HG03196 (cell line): ENCODE results near the gene SMCP.

ENCODE experiments used
- ATAC-seq: cut with Tn5 transposase; IDR thresholded peaks from one replicate; pipeline ENCODE4 v1.9.1; 2021; ENCODE audit not compliant: unreplicated experiment

The SMCP gene, protein sequence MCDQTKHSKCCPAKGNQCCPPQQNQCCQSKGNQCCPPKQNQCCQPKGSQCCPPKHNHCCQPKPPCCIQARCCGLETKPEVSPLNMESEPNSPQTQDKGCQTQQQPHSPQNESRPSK

DNA sequence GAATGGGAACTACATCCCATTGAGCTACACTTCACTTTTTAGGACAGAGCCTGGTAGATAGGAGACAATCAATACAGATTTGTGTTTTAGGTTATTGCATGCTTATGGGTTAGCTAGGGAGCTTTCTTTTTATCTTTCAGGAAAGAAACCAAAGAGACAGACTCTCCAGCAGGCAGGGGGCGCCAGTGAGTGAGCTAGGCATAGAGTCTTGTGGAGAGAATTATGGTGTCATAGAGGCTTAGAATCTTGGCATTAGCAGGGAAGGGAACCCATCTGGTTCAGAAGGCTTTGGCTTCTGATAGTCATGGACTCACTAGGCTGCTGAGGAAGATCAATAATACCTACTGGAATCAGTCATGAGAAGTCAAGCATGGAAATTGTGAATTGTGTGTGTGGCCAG lies at the start of gene SMCP:
Gene SMCP (plus strand): TSS at position 281 of the 400 bp plus-strand sequence. CDS start 6,101 bp downstream, outside the sequence.
- ATAC-seq: no peak

- no peak for ATAC-seq
Observed at GRCh38 chr1:152836870-152837269, 41.3 kb upstream of the SMCP start.

DNA sequence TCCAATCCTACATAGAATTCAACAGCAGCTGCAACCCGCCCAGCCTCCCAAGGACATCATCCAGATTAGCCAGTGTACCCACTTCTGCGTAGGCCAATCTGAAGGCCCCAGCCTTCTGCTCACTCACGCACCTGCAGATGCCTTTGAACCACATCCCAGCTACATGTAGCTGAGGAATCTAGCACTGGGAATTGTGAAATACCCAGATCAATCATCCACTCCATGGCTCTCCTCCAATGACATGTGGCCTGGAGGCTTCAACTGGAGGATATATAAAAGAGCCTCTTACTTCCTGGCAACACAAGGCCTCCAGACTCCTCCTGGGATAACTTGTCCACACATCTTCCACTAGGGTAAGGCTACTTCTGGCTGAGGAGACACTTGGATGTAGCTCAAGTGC lies 35.6 kb upstream of the SMCP start, which contains the start of gene LCE6A:
Gene LCE6A (plus strand): TSS at position 301 of the 400 bp plus-strand sequence. CDS start 665 bp downstream, outside the sequence.
- no peak for ATAC-seq

DNA sequence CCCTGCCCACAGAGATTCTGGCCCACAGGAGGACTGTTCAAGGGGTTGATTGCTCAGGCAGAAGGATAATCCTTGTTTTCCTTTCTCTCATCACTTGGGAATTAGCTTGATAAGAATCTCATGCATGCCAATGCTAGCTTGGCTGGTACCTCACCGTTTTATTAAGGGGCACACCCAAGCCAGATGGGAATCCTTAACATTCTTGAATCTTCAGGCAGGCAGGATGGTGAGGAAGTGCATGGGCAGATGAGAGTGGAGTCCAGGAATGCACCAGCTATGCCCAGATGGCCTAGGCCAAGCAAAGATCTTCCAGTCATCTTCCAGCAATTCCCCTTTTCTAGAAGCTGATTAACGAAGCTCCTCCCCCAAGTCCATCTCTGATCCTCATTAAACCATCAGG lies 22.5 kb upstream of the SMCP start:
- ATAC-seq: no peak

DNA sequence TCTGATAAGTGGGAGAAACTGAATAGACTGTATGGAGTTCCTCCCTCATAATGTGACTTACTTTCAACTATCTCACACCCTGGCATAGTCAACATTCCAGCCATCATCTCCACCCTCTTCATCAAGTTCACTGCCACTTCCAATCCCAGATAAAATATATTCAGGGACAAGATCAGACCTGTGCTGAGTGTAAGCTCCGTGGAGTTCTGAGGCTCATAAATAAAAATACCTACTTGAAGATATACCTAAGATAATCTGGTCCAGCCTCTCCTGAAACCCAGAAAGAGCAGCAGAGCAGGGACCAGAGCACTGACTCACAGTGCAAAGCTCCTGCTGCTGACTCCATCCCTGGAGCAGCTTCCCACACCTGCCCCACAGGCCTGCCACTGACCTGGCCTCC lies 20.1 kb upstream of the SMCP start:
- no peak for ATAC-seq

GRCh38 chr1:152859696-152860095 lies 18.4 kb upstream of the SMCP start, which contains the start of gene LCE7A:
TSS of gene LCE7A (plus strand) at chr1:152859996. CDS start at chr1:152860698, 702 bp downstream.
- ATAC-seq: no peak

GRCh38 chr1:152860129-152860528 lies 18.0 kb upstream of the SMCP start:
- no peak for ATAC-seq

GRCh38 chr1:152861374-152861773 lies 16.7 kb upstream of the SMCP start:
- no peak for ATAC-seq

DNA sequence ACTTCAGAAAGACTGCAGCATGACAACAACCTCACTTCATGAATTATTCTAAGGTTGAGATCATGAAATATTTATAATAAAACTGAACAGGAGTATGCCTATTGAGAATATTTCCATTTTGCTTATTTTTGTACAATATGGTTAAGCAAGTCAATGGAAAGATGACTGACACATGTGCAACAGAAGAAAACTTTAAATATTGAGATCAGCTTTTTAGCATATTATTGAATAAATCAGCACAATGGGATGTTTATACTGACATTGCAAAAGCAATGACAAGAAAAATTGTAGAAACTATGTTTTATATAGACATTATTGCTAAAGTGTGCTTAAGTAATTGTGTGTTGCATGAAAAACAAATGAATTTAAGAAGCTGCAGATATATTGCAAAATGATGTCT lies 13.7 kb upstream of the SMCP start:
- ATAC-seq: no peak

GRCh38 chr1:152866321-152866720 lies 11.8 kb upstream of the SMCP start:
- ATAC-seq: no peak

DNA sequence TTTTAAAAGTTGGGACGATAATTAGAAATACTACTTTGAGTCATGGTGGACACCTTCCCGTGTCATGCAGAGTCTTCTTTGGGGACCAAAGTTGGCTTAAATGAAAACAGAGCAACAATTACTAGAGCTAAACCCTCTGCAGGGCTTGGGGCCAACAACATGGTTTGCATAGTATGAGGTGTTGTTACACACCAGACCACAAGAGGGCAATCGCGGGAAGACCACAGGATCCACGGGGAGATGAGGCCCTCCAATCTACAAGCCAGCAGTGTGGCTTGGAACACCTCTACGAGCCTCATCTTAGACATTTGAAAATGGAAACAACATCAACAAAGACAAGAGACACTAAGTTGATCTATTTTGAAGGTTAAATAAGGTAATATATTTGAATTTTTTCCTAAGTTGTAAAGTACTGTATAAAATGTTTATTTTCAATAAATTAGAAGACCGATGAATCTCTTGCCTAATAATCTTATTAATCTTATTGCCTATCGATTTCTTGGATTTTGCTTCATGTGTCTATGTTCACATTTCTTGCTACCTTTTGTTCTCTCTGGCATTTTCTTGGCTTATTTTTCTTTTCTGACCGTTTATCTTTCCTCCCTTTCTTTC lies 8.2 kb upstream of the SMCP start:
- ATAC-seq: peak; percentile 68

GRCh38 chr1:152870831-152871730 lies 7.0 kb upstream of the SMCP start:
- no peak for ATAC-seq

DNA sequence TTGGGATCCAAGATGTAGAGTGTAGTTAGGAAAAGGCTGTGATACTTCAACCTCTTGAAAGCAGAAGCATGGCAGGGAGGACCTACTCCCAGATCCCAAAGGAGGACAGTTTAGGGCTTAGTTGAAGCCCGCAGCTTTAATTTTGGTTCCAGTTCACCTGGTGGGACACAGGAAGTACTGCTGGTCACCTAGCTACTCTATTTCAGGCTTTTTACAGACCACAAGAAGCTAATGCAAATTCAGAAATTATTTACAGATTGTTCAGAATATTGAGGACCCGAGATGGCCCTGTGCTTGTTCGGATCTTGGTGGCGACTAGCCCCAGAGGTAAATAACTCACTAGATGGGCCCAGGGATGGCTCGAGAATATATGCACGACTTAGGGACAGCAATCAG lies 6.4 kb upstream of the SMCP start:
- ATAC-seq: no peak

DNA sequence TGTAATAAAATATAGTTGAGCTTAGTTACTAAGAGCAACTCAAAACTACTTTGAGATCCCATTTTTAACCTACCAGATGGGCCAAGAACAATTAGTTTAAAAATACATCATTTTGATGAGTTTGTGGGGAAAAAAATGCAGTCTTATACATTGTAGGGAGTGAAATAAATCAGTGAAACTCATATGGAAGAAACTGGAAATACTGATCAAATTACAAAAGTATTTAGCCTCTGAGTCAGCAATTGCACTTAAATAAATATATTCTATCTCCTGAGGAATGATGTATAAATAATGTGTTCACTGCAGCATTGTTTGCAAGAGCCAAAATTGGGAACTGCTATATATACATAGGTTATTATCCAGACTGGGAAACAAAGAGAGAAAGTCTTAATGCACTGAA lies 4.6 kb upstream of the SMCP start:
- ATAC-seq: no peak

DNA sequence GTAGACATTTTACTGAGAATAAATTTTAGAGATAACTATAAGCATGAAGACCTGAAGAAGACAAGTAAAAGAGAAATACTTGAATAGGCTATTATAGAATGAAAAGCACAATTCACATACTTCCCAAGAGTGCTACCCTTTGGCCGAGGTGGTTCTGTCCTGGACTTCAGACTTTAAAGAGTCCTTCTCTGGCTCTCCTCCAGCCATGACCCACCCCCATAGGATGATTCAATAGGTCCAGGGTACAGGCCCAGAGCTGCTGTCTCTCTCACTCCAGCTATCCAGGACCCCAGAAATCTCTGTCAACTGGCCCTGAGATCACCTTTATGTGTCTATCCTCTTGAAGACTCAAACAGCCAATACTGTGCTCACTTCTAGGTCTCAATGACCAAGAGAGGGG lies 1.3 kb upstream of the SMCP start:
- ATAC-seq: no peak

DNA sequence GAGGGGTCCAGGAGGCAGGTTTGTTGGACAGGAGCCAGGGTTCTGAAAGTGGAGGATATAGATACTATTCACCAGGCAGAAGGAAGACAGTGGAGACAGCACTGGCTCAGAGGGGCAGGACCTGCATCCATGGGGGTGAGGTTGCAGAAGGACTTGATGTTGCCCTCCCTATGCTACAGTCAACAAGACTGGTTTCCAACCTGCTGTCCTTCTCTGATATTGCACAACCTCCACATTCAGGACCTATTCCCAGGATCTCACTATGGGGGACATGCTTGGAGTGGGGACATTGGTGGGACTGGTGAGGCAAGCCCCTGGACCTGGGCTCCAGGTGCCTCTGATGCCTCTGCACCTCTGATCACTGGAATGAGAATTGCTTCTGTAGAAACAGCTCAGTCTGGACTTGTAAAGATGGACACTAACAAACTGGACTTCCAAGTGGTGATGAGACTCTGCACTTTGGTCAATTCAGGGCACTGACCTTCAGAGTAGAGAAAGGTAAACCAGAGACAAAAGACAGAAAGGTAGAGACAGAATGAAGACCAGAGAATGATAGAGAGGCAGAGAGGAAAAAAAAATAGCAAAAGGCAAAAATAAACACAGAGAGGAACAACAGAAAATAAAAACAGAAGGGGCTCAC lies 1.6 kb downstream of the SMCP start:
- ATAC-seq: no peak

DNA sequence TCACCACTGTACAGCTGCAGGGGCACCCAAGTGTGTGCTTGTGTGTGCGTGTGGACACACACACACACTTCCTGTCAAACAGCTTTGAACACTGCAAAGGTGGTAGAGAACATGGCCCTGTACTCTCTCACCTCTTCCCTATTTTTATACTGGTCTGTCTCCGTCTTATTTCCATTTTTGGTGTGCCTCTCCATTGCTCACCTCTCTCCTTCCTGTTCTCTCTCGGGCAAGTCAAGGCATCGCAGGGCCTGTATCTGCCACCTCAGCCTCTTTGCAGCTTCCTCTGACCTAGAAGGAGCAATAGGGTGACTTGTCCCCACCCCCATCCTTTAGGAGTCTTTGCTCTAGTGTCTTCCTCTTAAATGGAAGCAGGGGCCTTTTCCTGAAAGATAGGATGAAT lies 2.2 kb downstream of the SMCP start:
- no peak for ATAC-seq

DNA sequence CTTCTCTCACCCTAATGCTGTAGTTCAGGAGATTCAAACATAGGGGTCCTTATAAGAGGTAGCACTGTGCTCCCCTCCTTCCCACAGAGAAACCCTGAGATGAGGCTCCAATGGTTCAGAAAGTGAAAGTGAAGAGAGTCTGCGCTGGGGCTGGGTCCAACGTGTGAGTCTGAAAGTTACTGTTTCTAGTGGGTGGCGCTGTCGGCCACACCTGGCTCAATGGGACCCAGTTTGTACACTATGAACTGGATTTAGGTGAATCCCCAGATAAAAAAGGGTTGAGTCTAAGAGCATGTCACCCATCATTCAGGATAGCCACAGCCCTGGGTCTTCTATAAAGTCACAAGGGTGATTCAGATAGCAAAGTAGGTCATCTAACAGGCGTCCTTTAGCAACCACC lies 2.8 kb downstream of the SMCP start:
- ATAC-seq: no peak

- ATAC-seq: no peak
Observed at GRCh38 chr1:152884085-152884484, 6.0 kb downstream of the SMCP start.

DNA sequence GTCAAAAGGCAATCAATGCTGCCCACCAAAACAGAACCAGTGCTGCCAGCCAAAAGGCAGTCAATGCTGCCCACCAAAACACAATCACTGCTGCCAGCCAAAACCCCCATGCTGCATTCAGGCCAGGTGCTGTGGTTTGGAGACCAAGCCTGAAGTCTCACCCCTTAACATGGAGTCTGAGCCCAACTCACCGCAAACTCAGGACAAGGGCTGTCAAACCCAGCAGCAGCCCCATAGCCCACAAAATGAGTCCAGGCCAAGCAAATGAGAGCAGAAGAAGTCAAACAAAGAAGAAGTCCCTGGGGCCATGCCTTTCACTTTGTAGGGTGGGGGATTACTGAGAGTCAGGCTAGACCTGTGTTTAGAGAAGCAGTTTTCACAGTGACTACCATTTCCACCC lies 6.4 kb downstream of the SMCP start:
- no peak for ATAC-seq

GRCh38 chr1:152884966-152885624 lies 7.0 kb downstream of the SMCP start:
- no peak for ATAC-seq
